Large intestine (tissue), 3 donors: ENCODE data around the gene C19orf18. TPM values are rescaled to one million over a fixed set of nuclear protein-coding genes. Genes with fewer than 3 reads are reported as not detected.
"Not testable (repeated sequence)": the region's sequence is repeated elsewhere in the genome, so short reads cannot be mapped to it uniquely, and the experiment has no call there.

Experiments
- DNase-seq, 2 donors: peaks; one replicate each; pipeline versions ENCODE4 v3.0.0 to v3.0.0-alpha.2; 2013
- H3K27ac ChIP-seq: one replicate; pipeline ENCODE4 v1.5.1; 2013; ENCODE audit warnings: low read length
- H3K27me3 ChIP-seq: 2 replicates; pipeline ENCODE4 v1.6.1; 2013; ENCODE audit warnings: low read length; ENCODE audit not compliant: control insufficient read depth, insufficient read depth
- H3K36me3 ChIP-seq: 2 replicates; pipeline ENCODE4 v1.6.1; 2013; ENCODE audit warnings: low read length; ENCODE audit not compliant: control insufficient read depth, insufficient read depth
- H3K4me1 ChIP-seq: one replicate; pipeline ENCODE4 v1.6.1; 2013; ENCODE audit warnings: low read length; ENCODE audit not compliant: control insufficient read depth, insufficient read depth
- H3K4me3 ChIP-seq: one replicate; pipeline ENCODE4 v1.5.1; 2013; ENCODE audit warnings: low read length
- H3K9me3 ChIP-seq: one replicate; pipeline ENCODE4 v1.6.1; 2013; ENCODE audit warnings: mild to moderate bottlenecking, low read depth, low read length, moderate library complexity; ENCODE audit not compliant: control insufficient read depth
- WGBS: methylation state at CpG from one replicate; pipeline ENCODE4 v1.1.5; 2013; ENCODE audit warnings: low lambda C conversion rate; ENCODE audit not compliant: insufficient coverage; 5-methylcytosine and 5-hydroxymethylcytosine counted together
- polyA plus RNA-seq: library from polyadenylated mRNA; unstranded; fragments of 120-200 nt; gene quantifications from one replicate; pipeline ENCODE4 v1.2.1, GENCODE V29; 2013

The C19orf18 gene
- polyA plus RNA-seq, 1 donor, result 1.2 TPM

DNA sequence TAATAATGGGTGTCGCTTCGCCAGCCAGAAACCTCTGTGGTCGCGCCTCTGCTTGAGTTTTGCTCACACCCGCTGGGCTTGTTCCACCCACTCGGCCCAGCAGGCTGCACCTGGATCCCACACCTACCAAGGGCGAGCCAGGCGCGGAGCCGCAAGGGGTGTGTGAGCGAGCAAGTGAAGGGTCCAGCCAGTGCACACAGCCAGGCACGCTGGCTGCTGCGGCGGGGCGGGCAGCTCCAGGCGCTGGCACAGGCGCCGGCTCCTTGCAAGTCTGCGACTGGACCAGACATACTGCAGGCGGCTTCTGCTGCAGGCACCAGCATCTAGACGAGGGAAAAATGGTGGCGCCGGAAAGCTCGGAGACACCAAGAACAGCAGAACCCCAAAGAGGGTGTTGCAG is 25.0 kb downstream of the C19orf18 start:
- no peak overlapping the region for H3K4me3 ChIP-seq
- no peak overlapping the region for H3K27ac ChIP-seq
- peaks cover 4% of the 10 kb centered on the region for H3K4me1 ChIP-seq
- no CpG with 5 or more reads among the region's 24 CpGs for whole genome bisulfite sequencing
- H3K36me3 ChIP-seq, result peaks cover under 1% of the 10 kb centered on the region
- DNase-seq, result no peak
- H3K27me3 ChIP-seq, result no peaks in the 10 kb centered on the region
- peaks cover 23% of the 10 kb centered on the region for H3K9me3 ChIP-seq

DNA sequence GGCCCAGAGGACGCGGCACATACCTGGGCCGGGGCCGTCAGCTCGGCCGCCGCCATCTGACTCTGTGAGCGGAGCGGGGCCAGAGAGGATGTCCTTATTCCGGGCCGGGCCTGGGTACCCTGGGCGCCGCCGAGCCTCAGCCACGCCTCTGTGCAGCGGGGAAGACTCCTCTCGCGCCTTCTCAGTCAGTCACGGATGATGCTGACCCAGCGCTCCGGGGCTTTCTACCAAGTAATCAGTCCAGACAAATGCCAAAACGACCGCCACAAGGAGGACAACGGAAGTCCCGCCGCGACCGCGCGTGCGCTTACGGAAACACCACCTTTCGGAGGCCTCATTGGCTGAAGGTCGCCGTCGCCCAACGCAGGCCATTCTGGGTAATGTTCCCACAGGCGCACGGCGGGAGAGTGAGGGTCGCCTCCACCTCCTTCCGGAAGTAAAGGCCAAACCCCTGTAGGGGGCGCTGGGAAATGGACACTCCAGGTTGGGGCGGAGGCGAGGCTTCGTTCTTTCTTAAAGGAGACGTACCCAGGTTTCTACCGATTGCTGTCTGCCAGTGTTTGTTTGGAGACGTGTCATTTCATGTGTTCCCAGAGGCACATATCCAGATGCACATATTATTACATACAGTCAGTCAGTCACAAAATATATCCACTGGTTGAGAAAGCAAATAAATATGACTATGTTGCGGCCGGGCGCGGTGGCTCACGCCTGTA is 26.8 kb downstream of the C19orf18 start, which contains the start of gene ZNF256:
TSS of gene ZNF256 (minus strand) at position 288 of the 716 bp plus-strand sequence. CDS start at position 56, 232 bp downstream.
- H3K27ac ChIP-seq, result peak within 1 kb of the TSS; percentile 58
- H3K27me3 ChIP-seq, result no peaks in the 10 kb centered on the region
- H3K9me3 ChIP-seq, result peaks cover 36% of the 10 kb centered on the region
- peaks cover 4% of the 10 kb centered on the region for H3K4me1 ChIP-seq
- WGBS, result no CpG with 5 or more reads among the region's 54 CpGs
- peak within 1 kb of the TSS; percentile 89 for H3K4me3 ChIP-seq
- DNase-seq, result peak; percentile 97 to 98
- peaks cover 17% of the 10 kb centered on the region for H3K36me3 ChIP-seq

DNA sequence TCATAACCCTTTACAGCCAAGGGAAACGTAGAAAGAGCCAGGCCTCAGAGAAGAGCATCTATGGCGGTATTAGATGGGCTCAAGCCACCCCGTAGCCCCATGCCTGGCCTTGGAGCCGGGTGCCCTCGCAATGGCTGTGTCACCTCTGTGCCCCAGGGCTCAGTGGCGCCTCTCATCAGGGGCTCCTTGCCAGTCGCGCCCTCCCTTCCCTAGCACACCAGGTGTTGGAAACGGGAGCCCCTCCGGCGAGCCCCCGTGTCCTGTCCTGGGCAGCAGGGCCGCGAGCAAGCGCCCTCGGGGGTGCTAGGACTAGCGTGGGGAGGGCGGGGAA is 27.3 kb downstream of the C19orf18 start:
- peaks cover 39% of the 10 kb centered on the region for H3K9me3 ChIP-seq
- peak overlapping the region; percentile 89 for H3K4me3 ChIP-seq
- peak overlapping the region; percentile 58 for H3K27ac ChIP-seq
- WGBS, result no CpG with 5 or more reads among the region's 18 CpGs
- H3K27me3 ChIP-seq, result no peaks in the 10 kb centered on the region
- DNase-seq, result no peak
- H3K36me3 ChIP-seq, result peaks cover 22% of the 10 kb centered on the region
- H3K4me1 ChIP-seq, result peaks cover 4% of the 10 kb centered on the region

DNA sequence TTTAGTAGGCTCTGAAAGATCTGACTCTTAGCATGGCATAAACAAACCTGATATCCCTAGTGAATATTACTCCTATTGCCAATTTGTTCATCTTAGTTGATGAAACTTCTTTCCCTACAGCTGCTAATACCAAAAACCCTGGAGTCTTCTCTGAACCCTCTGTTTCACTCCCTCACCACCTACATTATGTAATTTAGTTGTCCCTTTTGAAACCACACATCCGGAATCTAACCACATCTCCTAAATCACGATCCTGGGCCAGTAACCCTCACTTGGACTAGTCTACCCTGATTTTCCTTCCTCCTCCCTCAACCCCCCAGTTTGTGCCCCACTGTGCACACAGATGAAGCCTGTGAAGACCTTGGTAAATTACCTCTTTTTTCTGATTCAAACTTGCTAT is 28.0 kb downstream of the C19orf18 start:
- Histone ChIP-seq H3K36me3 (peaks cover 30% of the 10 kb centered on the region), H3K27me3 (no peaks in the 10 kb centered on the region), H3K4me1 (peaks cover 4% of the 10 kb centered on the region), H3K27ac (no peak overlapping the region), H3K4me3 (peak overlapping the region; percentile 89), H3K9me3 (peaks cover 39% of the 10 kb centered on the region)
- no peak for DNase-seq
- WGBS, result no CpG with 5 or more reads among the region's 2 CpGs

DNA sequence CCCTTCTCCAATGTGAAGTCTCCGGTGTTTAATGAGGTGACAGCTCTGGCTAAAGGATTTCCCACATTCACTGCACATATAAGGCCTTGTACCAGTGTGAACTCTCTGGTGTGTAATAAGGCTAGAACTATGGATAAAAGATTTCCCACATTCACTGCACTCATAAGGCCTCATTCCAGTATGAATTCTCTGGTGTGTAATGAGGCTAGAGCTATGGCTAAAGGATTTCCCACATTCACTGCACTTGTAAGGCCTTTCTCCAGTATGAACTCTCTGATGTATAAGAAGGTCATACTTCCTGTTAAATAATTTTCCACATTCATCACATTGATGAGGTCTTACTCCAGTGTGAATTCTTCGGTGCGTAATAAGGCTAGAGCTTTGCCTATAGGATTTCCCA is 32.7 kb downstream of the C19orf18 start:
- Histone ChIP-seq H3K4me1 (peaks cover 2% of the 10 kb centered on the region), H3K27ac (no peak overlapping the region), H3K27me3 (no peaks in the 10 kb centered on the region), H3K36me3 (peaks cover 41% of the 10 kb centered on the region), H3K9me3 (peaks cover 48% of the 10 kb centered on the region), H3K4me3 (no peak overlapping the region)
- DNase-seq, result no peak
- WGBS, result no CpG with 5 or more reads among the region's 3 CpGs

DNA sequence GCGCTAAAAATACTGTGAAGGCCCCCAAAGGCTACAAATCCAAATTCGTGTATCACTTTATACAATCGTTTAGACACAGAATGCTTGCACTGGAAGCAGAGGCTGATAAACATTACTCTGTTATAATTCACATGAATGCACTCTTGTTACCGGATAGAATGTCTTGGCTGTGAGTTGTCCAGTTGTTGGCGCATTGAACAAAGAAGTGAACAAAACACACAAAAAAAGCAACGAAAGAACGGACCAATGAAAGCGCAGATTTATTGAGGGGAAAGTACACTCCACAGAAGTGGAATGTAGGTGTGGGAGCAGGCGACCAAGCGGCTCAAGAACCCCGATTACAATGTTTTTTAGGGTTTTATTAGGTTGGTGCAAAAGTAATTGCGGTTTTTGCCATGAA is 38.6 kb downstream of the C19orf18 start:
- 90% methylated on average over 2 of the region's 12 CpGs for WGBS
- no peak overlapping the region for H3K4me3 ChIP-seq
- no peaks in the 10 kb centered on the region for H3K4me1 ChIP-seq
- no peaks in the 10 kb centered on the region for H3K27me3 ChIP-seq
- peaks cover 54% of the 10 kb centered on the region for H3K9me3 ChIP-seq
- peaks cover 23% of the 10 kb centered on the region for H3K36me3 ChIP-seq
- no peak overlapping the region for H3K27ac ChIP-seq
- DNase-seq, result no peak

DNA sequence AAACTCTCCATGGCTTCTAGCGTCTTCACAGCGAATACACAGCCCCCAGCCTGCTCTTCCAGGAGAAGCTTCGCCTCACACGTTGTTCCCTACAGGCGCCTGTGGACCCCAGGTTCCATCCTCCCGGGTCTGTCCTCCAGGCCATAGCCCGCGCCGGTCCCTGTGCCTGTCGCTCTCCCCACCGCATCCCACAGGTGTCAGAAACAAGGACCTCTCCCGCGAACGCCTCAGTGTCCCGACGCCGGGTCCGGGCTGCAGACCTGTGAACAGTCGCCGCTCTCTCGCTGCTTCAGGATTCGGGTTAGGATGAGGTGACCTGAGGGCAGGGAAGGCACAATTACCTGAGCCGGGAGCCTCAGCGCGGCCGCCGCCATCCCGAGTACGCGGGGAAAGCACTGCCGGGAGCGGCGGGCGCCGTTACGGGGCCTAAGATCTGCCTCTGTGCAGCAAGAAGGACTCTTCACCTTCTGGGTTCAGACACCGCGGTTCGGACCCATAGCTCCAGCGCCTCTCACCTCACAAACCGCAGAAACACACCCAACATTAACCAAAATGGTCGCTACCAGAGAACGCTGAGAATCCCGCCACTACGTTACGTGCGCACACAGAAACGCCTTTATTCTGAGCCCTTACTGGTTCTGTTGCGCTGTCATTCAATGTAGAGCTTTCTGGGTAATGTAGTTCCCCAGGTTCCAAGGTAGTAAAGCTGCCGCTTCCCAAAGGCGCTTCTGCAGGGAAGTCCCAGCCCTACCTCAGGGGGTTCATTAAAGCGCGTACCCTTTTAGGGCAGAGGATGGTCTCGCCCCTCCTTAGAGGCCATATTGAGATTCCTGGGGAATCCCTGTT is 39.3 kb downstream of the C19orf18 start, which contains the start of gene ZNF418:
TSS of gene ZNF418 (minus strand) at position 583 of the 846 bp plus-strand sequence. CDS start 1,580 bp downstream, outside the sequence.
- Histone ChIP-seq H3K27me3 (no peaks in the 10 kb centered on the region), H3K36me3 (peaks cover 27% of the 10 kb centered on the region), H3K9me3 (peaks cover 61% of the 10 kb centered on the region), H3K4me1 (no peaks in the 10 kb centered on the region), H3K4me3 (peak within 1 kb of the TSS; percentile 87), H3K27ac (peak within 1 kb of the TSS; percentile 83)
- peak; percentile 69 to 88 for DNase-seq
- WGBS, result no CpG with 5 or more reads among the region's 54 CpGs

DNA sequence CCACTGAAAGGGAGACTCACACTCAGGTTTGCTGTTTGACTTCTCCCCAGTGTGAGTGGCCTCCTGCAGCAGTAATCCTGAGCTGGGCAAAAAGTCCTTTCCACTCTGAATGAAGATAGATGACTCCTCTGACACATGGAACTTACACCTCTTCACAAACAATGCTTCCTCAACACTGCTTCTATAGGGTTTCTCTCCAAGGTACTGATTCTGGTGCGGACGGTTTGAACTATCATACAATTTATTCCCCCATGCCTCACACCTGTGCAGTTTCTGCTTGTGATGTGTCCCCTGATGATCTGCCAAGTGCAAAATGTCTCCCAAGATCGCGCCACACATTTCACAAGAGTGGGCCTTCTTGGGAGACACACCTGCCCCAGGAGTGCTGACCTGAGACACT is 46.7 kb downstream of the C19orf18 start:
- Histone ChIP-seq H3K27ac (no peak overlapping the region), H3K36me3 (peaks cover 52% of the 10 kb centered on the region), H3K9me3 (peaks cover 49% of the 10 kb centered on the region), H3K4me1 (no peaks in the 10 kb centered on the region), H3K4me3 (no peak overlapping the region), H3K27me3 (no peaks in the 10 kb centered on the region)
- WGBS, result no CpG with 5 or more reads among the region's 4 CpGs
- DNase-seq, result no peak

DNA sequence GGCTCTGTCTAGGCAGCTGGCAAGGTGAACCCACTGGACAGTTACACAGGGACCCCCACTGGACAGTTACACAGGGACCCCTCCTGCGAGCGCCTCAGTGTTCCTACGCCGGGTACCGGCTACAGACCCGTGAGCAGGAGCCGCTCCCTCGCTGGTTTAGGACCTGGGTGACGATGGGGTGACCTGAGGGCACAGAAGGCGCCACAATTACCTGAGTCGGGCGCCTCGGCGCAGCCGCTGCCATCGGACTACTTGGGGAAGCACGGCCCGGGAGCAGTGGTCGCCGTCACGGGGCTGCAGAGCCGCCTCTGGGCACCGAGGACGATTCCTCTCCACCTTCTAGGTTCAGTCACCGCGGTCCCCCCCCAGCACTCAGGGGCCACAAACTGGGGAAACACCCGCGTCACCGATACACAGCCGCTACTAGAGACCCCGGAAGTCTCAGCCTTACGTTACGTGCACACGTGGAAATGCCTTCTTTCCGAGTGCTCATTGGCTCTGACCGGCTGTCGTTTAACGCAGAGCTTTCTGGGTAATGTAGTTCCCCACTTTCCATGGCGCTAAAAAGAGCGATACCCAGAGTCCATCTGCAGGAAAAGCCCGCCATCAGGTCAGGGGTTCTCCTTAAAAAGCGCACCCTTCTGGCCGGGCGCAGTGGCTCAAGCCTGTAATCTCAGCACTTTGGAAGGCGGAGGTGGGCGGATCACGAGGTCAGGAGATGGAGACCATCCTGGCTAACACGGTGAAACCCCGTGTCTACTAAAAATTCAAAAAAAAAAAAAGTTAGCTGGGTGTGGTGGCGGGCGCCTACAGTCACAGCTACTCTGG is 58.0 kb downstream of the C19orf18 start, which contains the start of gene ZNF417:
TSS of gene ZNF417 (minus strand) at position 425 of the 828 bp plus-strand sequence. CDS start at position 244, 181 bp downstream.
- no CpG with 5 or more reads among the region's 51 CpGs for WGBS
- peak; percentile 90 to 97 for DNase-seq
- peaks cover 25% of the 10 kb centered on the region for H3K36me3 ChIP-seq
- peak within 1 kb of the TSS; percentile 69 for H3K4me3 ChIP-seq
- peak within 1 kb of the TSS; percentile 58 for H3K27ac ChIP-seq
- not testable (repeated sequence) for H3K9me3 ChIP-seq, H3K27me3 ChIP-seq, H3K4me1 ChIP-seq

DNA sequence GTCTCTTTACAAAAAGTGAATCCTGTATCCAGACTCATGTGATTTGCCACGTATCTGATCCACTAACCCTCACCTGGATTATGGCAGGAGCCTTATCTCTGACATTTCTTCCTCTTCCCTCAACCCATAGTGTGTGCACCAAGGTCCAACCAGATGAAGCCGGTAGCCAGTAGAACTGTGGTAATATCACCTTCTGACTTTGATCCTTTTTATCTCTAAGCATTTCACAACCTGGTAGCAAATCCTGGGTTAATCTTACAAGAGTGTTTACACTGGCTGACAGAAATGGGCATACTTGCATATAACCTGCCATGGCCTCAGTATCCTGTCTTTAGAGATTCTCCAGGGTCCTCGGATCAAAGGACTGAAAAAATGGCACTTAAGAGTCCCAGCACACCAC is 59.8 kb downstream of the C19orf18 start:
- no CpG with 5 or more reads among the region's 3 CpGs for WGBS
- H3K27ac ChIP-seq, result peak overlapping the region; percentile 44

More for the DNA sequence above, 59.8 kb downstream of the C19orf18 start:
- peaks cover 16% of the 10 kb centered on the region for H3K9me3 ChIP-seq
- DNase-seq, result peak; percentile 79 to 88
- peaks cover 30% of the 10 kb centered on the region for H3K36me3 ChIP-seq
- no peaks in the 10 kb centered on the region for H3K27me3 ChIP-seq
- no peak overlapping the region for H3K4me3 ChIP-seq
- peaks cover 5% of the 10 kb centered on the region for H3K4me1 ChIP-seq
